Natural killer cell (primary cell): Measurements from ENCODE around the gene ARL4D. TPM values are rescaled to one million over a fixed set of nuclear protein-coding genes. Genes with fewer than 3 reads are reported as not detected.
"Not testable (repeated sequence)": the region's sequence is repeated elsewhere in the genome, so short reads cannot be mapped to it uniquely, and the experiment has no call there.

ENCODE experiments used
- ATAC-seq, 3 donors: fragments of 150-1000 bp in 2 of 3; fragments of 200-7000 bp in 1 of 3; cut with Tn5 transposase; 1 replicate in 1 of 3; 2 replicates in 2 of 3; pipeline ENCODE4 v1.10.0; 2021; ENCODE audit warnings: mild to moderate bottlenecking in 2 of 3, moderate library complexity in 2 of 3
- DNase-seq, 2 donors: peaks; one replicate each; pipeline versions ENCODE4 v3.0.0 to v3.0.0-alpha.2; 2013 to 2021; ENCODE audit warnings: mixed read lengths in 1 of 2
- H3K27ac ChIP-seq: one replicate; pipeline ENCODE4 v1.5.1; 2013; ENCODE audit warnings: mild to moderate bottlenecking, low read length
- H3K27me3 ChIP-seq: one replicate; pipeline ENCODE4 v1.6.1; 2013; ENCODE audit warnings: low read length; ENCODE audit not compliant: control insufficient read depth, insufficient read depth
- H3K36me3 ChIP-seq: one replicate; pipeline ENCODE4 v1.6.1; 2013; ENCODE audit warnings: low read length; ENCODE audit not compliant: control insufficient read depth, insufficient read depth
- H3K4me1 ChIP-seq: one replicate; pipeline ENCODE4 v1.6.1; 2013; ENCODE audit warnings: low read length; ENCODE audit not compliant: control insufficient read depth, insufficient read depth
- H3K4me3 ChIP-seq: one replicate; pipeline ENCODE4 v1.5.1; 2013; ENCODE audit warnings: low read length
- H3K9me3 ChIP-seq: one replicate; pipeline ENCODE4 v1.6.1; 2013; ENCODE audit warnings: low read length; ENCODE audit not compliant: control insufficient read depth, insufficient read depth
- H3K27ac Mint-ChIP-seq, 2 donors: one replicate each; pipeline ENCODE4 v1.8.0; 2022; ENCODE audit warnings: mild to moderate bottlenecking in 2 of 2, mixed read lengths in 2 of 2, moderate library complexity in 1 of 2
- H3K27me3 Mint-ChIP-seq, 2 donors: one replicate each; pipeline ENCODE4 v1.8.0; 2022; ENCODE audit warnings: low read depth in 2 of 2, mixed read lengths in 2 of 2
- H3K36me3 Mint-ChIP-seq: one replicate; pipeline ENCODE4 v1.8.0; 2022; ENCODE audit warnings: mixed read lengths
- H3K4me1 Mint-ChIP-seq, 2 donors: one replicate each; pipeline ENCODE4 v1.8.0; 2022; ENCODE audit warnings: mixed read lengths in 2 of 2
- H3K4me3 Mint-ChIP-seq: one replicate; pipeline ENCODE4 v1.8.0; 2022; ENCODE audit warnings: mild to moderate bottlenecking, moderate library complexity, mixed read lengths
- H3K9me3 Mint-ChIP-seq, 2 donors: one replicate each; pipeline ENCODE4 v1.8.0; 2022; ENCODE audit warnings: mixed read lengths in 2 of 2
- WGBS: methylation state at CpG from one replicate; pipeline ENCODE4 v1.1.7; 2013; ENCODE audit warnings: missing lambda C conversion rate; ENCODE audit not compliant: insufficient coverage; 5-methylcytosine and 5-hydroxymethylcytosine counted together
- intact Hi-C: fragments of 100-400 bp; cut with micrococcal nuclease; formaldehyde crosslinking; loops from one replicate; pipeline ENCODE4 v1.14.2; 2022
- total RNA-seq, 4 donors: library from RNA; stranded (reverse); fragments of 120-200 nt in 1 of 4; gene quantifications; one replicate each; pipeline versions ENCODE4 v1.2.3 to v1.2.4, GENCODE V29; 2013 to 2022
- TF ChIP-seq, protein P1 (sequence below): fragments of 200-600 bp; IDR thresholded peaks from one replicate; pipeline ENCODE4 v1.8.0; 2022; ENCODE audit warnings: antibody characterized with exemption

The ARL4D gene
- total RNA-seq, 3 donors from 2014 or later (not counting 1 experiment from before 2014, with no cell fraction given), result 4.1 to 6.9 (median 5.3) TPM

DNA sequence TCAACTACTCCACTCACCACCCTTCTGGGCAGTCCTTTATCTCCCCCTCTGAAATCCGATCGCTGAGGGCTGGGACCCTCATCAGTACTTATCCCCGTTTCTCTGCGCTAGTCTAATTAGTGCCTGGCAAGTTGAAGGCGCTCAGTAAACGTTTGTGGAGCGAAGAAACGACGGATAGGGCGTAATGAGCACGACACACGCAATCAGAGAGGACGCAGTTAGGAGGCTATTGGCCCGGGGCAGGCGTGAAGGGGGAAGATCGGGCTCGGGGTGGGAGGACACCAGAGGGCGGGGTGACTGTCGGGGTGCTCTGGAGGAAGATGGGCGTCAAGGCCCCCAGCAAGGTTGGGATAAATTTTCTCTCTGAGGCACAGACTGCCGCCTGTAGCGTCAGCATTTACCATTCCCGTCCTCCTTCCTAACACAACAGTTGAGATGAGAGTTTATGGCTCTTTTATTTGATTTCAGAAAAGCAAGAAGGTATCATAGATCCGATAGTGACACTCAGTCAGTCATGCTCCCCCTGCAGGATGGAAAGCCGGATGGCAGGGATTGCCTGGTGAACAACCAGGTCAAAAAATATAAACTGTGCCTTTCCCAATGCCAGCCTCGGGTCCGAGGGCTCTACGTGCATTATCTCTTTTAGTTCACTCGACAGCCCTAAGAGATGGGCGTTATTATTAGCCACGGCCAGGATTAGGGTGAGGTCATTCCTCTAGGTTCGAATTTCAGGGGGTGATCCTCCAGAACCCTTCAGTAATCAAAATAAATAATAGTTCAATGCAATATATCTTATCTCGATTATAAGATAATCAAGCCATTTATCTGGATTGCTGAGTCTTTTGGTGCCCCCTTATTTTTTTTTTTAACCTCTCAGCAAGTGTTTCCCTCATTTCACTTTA is 9.5 kb upstream of the ARL4D start:
- 3% methylated on average over 30 of the region's 33 CpGs for WGBS
- intact Hi-C loops, result loop anchor here (1.0 kb wide), 2 partner anchors 21 to 94 kb away; partner anchors contain the start of gene DHX8

DNA sequence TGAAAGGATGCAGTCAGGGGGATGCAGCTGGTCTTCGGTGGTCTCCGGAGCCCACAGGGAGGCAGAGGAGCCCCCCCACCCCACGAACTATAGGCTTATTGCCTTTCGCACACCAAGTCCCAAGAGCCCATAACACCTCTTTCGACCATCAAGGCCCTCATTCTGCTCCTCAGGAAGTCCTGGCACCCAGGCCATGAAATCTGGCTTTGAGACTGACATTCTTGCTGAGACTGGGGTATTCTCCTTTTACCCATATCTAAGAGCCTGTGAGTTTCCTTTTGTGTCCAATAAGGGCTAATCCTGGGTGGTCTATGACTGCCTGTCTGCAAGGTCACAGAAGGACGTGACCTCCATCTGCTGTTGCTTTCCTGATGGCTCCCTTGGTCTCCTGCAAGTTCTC is 6.4 kb upstream of the ARL4D start:
- Mint-ChIP-seq H3K4me1 (peaks cover 27 to 28% of the 10 kb centered on the region in 2 donors), H3K36me3 (no peaks in the 10 kb centered on the region), H3K27me3 (no peaks in the 10 kb centered on the region), H3K9me3 (no peaks in the 10 kb centered on the region), H3K27ac (no peak overlapping the region), H3K4me3 (no peak overlapping the region)
- 77% methylated on average over 6 of the region's 6 CpGs for WGBS
- no peak overlapping the region for H3K4me3 ChIP-seq
- H3K27ac ChIP-seq, result no peak overlapping the region
- no peaks in the 10 kb centered on the region for H3K27me3 ChIP-seq
- peaks cover 38% of the 10 kb centered on the region for H3K4me1 ChIP-seq
- no peaks in the 10 kb centered on the region for H3K9me3 ChIP-seq
- DNase-seq (no peak), ATAC-seq (no peak)
- TF ChIP-seq, protein P1, sequence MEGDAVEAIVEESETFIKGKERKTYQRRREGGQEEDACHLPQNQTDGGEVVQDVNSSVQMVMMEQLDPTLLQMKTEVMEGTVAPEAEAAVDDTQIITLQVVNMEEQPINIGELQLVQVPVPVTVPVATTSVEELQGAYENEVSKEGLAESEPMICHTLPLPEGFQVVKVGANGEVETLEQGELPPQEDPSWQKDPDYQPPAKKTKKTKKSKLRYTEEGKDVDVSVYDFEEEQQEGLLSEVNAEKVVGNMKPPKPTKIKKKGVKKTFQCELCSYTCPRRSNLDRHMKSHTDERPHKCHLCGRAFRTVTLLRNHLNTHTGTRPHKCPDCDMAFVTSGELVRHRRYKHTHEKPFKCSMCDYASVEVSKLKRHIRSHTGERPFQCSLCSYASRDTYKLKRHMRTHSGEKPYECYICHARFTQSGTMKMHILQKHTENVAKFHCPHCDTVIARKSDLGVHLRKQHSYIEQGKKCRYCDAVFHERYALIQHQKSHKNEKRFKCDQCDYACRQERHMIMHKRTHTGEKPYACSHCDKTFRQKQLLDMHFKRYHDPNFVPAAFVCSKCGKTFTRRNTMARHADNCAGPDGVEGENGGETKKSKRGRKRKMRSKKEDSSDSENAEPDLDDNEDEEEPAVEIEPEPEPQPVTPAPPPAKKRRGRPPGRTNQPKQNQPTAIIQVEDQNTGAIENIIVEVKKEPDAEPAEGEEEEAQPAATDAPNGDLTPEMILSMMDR, result no peak
- intact Hi-C loops, result no loop called here
- no peaks in the 10 kb centered on the region for H3K36me3 ChIP-seq

More for the DNA sequence above, 9.5 kb upstream of the ARL4D start:
- H3K4me3 Mint-ChIP-seq, result peak overlapping the region; percentile 100
- ATAC-seq, result peak; percentile 83 to 93 (median 84)
- no peaks in the 10 kb centered on the region for H3K27me3 ChIP-seq
- peak overlapping the region; percentile 99 for H3K27ac ChIP-seq
- H3K9me3 Mint-ChIP-seq, result no peaks in the 10 kb centered on the region
- H3K4me1 ChIP-seq, result peaks cover 33% of the 10 kb centered on the region
- no peaks in the 10 kb centered on the region for H3K27me3 Mint-ChIP-seq
- TF ChIP-seq, protein P1, result peak; percentile 89
- H3K4me3 ChIP-seq, result peak overlapping the region; percentile 88
- no peaks in the 10 kb centered on the region for H3K9me3 ChIP-seq
- H3K4me1 Mint-ChIP-seq, result peaks cover 40 to 41% of the 10 kb centered on the region in 2 donors
- H3K36me3 Mint-ChIP-seq, result no peaks in the 10 kb centered on the region
- peak overlapping the region; percentile 98 to 99 for H3K27ac Mint-ChIP-seq
- H3K36me3 ChIP-seq, result no peaks in the 10 kb centered on the region
- DNase-seq, result peak; percentile 80 to 93

DNA sequence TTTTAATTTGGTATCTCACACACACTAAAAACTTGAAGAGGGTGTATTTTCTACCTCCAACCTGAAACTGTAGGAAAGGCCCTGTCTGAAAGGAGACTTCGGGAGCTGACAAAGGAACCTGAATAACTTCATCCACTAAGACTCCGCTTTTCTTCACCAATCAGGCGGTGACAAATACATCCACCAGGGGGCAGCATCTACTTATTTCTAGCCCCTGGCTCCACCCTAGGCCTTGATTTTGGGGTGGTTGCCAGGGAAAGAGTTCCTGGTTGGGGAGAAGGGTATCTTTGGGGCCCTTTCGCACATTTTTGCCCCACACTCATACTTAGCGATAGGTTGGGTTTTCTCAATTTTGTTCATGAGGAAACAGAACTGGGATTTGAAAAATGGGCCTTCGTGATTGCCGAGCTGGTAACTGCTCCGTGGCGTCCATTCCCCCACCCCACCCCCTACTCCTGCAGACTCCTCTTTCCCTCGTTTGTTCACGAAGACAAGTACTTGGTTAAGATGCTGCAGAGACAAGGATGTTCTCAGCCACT is 4.8 kb upstream of the ARL4D start:
- Histone ChIP-seq H3K36me3 (no peaks in the 10 kb centered on the region), H3K27ac (no peak overlapping the region), H3K4me1 (peaks cover 33% of the 10 kb centered on the region), H3K9me3 (no peaks in the 10 kb centered on the region), H3K27me3 (no peaks in the 10 kb centered on the region), H3K4me3 (no peak overlapping the region)
- H3K27ac Mint-ChIP-seq, result no peak overlapping the region
- TF ChIP-seq, protein P1, result peak; percentile 85
- no peak overlapping the region for H3K4me3 Mint-ChIP-seq
- no peaks in the 10 kb centered on the region for H3K36me3 Mint-ChIP-seq
- intact Hi-C loops, result loop anchor here (1.0 kb wide), 2 partner anchors 34 to 89 kb away; partner anchors contain the start of gene DHX8
- ATAC-seq (peak; percentile 24 to 60 (median 42)), DNase-seq (peak; percentile 80 to 94)
- no peaks in the 10 kb centered on the region for H3K9me3 Mint-ChIP-seq
- H3K4me1 Mint-ChIP-seq, result peaks cover 24 to 25% of the 10 kb centered on the region in 2 donors
- 51% methylated on average over 8 of the region's 11 CpGs for WGBS
- no peaks in the 10 kb centered on the region for H3K27me3 Mint-ChIP-seq

DNA sequence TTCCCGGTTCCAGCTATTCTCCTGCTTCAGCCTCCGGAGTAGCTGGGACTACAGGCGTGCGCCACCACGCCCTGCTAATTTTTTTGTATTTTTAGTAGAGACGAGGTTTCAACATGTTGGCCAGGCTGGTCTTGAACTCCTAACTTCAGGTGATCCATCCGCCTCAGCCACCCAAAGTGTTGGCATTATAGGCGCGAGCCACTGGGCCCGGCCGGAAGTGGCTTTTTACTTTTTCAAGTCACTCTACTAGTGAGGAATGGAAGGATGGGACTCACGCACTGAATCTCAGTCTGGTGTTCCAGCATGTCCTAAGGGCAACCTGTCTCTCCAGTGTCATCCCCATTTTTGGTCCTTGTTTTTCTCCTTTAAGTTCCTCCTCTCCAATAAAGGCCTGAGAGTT is 4.1 kb upstream of the ARL4D start:
- intact Hi-C loops, result loop anchor here (1.0 kb wide), 2 partner anchors 34 to 89 kb away; partner anchors contain the start of gene DHX8
- H3K4me1 ChIP-seq, result peaks cover 34% of the 10 kb centered on the region
- WGBS, result 94% methylated on average over 12 of the region's 12 CpGs

More for the DNA sequence above, 4.1 kb upstream of the ARL4D start:
- not testable (repeated sequence) for H3K4me3 ChIP-seq, H3K36me3 ChIP-seq, H3K27ac ChIP-seq, H3K4me3 Mint-ChIP-seq, DNase-seq, H3K36me3 Mint-ChIP-seq, ATAC-seq, H3K27me3 ChIP-seq, H3K27ac Mint-ChIP-seq, H3K27me3 Mint-ChIP-seq, H3K9me3 Mint-ChIP-seq, H3K9me3 ChIP-seq
- peaks cover 17 to 18% of the 10 kb centered on the region in 2 donors for H3K4me1 Mint-ChIP-seq
